ENCODE results near the gene RAB3C. TPM values are rescaled to one million over a fixed set of nuclear protein-coding genes. Genes with fewer than 3 reads are reported as not detected.
A peak's percentile ranks its signal among the peaks of the same experiment; 100 is the strongest.

RAB3C gene
- total RNA-seq, 2 experiments from 2014 or later: not detected

DNA sequence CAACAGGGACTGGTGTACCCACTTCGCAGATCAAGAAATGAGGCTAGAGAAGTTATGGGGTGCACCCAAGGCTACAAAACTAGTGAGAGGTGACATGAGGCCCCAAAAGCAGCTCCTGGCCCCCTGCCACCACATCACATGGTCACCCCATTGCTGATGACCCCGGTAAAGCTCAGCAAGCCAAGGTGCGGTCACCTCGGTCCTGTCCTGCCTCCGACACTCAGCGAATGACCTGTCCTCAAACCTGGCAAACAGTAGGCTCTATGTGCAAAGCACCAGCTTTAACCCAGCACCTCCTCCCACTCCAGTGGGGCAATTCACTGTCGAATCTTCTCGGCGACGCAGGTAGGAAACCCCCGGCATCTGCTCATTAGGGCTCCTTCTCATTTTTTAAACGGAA is 307.4 kb downstream of the RAB3C start:
- Histone ChIP-seq H3K9me3 (ENCODE audit: control insufficient read depth in 1 of 2, insufficient read depth in 1 of 2, low read length in 2 of 2) (no peaks in the 10 kb centered on the region), H3K4me3 (ENCODE audit: low read length) (no peak overlapping the region), H3K27ac (ENCODE audit: low read depth in 1 of 2, low read length in 2 of 2) (no peak overlapping the region), H3K36me3 (ENCODE audit: insufficient read depth, low read length) (no peaks in the 10 kb centered on the region), H3K27me3 (ENCODE audit: control insufficient read depth in 1 of 2, insufficient read depth in 2 of 2, low read length in 2 of 2) (no peaks in the 10 kb centered on the region), H3K4me1 (ENCODE audit: insufficient read depth, low read length) (peaks cover 22% of the 10 kb centered on the region)
- DNase-seq (no peak), ATAC-seq (ENCODE audit: poor library complexity) (no peak)
- Mint-ChIP-seq H3K9me3 (no peaks in the 10 kb centered on the region), H3K27ac (no peak overlapping the region), H3K4me3 (no peak overlapping the region), H3K27me3 (no peaks in the 10 kb centered on the region), H3K4me1 (ENCODE audit: low read depth) (peaks cover 35% of the 10 kb centered on the region), H3K36me3 (ENCODE audit: low read depth) (no peaks in the 10 kb centered on the region)
- CTCF ChIA-PET: no interaction called here
- intact Hi-C loops (cut with DNase I, micrococcal nuclease): loop anchor here in 1 of 2 experiments (2.0 kb wide), 1 partner anchor 117 kb away; no protein-coding TSS in a partner anchor
- TF ChIP-seq, protein P1, sequence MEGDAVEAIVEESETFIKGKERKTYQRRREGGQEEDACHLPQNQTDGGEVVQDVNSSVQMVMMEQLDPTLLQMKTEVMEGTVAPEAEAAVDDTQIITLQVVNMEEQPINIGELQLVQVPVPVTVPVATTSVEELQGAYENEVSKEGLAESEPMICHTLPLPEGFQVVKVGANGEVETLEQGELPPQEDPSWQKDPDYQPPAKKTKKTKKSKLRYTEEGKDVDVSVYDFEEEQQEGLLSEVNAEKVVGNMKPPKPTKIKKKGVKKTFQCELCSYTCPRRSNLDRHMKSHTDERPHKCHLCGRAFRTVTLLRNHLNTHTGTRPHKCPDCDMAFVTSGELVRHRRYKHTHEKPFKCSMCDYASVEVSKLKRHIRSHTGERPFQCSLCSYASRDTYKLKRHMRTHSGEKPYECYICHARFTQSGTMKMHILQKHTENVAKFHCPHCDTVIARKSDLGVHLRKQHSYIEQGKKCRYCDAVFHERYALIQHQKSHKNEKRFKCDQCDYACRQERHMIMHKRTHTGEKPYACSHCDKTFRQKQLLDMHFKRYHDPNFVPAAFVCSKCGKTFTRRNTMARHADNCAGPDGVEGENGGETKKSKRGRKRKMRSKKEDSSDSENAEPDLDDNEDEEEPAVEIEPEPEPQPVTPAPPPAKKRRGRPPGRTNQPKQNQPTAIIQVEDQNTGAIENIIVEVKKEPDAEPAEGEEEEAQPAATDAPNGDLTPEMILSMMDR (IDR thresholded peaks at IDR 0.05): no peak
- POLR2A ChIA-PET: no interaction called here

DNA sequence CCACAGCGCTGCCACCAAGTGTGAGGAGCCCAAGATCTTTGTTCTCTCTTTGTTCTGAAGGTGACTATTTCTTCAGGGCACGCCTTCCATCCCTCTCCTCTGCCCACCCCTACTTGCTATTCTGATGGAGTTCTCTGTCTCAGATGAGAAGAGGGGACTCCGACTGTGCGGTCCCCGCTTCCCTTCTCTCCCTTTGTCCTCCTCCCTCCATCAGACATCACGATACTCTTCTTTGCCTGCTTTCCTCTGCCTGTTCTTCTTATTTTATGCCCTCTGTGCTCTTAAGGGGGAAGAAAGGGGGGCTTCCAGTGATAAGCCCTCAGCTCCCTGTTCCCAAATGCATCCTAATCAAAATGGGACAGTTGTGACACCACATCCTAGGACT is 307.8 kb downstream of the RAB3C start:
- ChIA-PET CTCF (interaction anchor here (1.1 to 1.6 kb wide), 3 partner anchors 10 to 477 kb away, joined by 4 to 5 read pairs (median 4); no protein-coding TSS in a partner anchor), POLR2A (no interaction called here)
- intact Hi-C loops (cut with DNase I, micrococcal nuclease): loop anchor here (1.0 to 2.0 kb wide), 2 partner anchors 116 to 284 kb away; no protein-coding TSS in a partner anchor
- no peak for DNase-seq
- Mint-ChIP-seq H3K36me3 (ENCODE audit: low read depth) (no peaks in the 10 kb centered on the region), H3K4me3 (no peak overlapping the region), H3K27ac (no peak overlapping the region), H3K4me1 (ENCODE audit: low read depth) (peaks cover 35% of the 10 kb centered on the region), H3K9me3 (no peaks in the 10 kb centered on the region), H3K27me3 (no peaks in the 10 kb centered on the region)
- Histone ChIP-seq H3K27me3 (ENCODE audit: control insufficient read depth in 1 of 2, insufficient read depth in 2 of 2, low read length in 2 of 2) (no peaks in the 10 kb centered on the region), H3K4me1 (ENCODE audit: insufficient read depth, low read length) (peaks cover 22% of the 10 kb centered on the region), H3K9me3 (ENCODE audit: control insufficient read depth in 1 of 2, insufficient read depth in 1 of 2, low read length in 2 of 2) (no peaks in the 10 kb centered on the region), H3K36me3 (ENCODE audit: insufficient read depth, low read length) (no peaks in the 10 kb centered on the region), H3K4me3 (ENCODE audit: low read length) (no peak overlapping the region), H3K27ac (ENCODE audit: low read depth in 1 of 2, low read length in 2 of 2) (no peak overlapping the region)
- no peak for ATAC-seq (ENCODE audit: poor library complexity)
- TF ChIP-seq, protein P1 (IDR thresholded peaks at IDR 0.05): no peak

DNA sequence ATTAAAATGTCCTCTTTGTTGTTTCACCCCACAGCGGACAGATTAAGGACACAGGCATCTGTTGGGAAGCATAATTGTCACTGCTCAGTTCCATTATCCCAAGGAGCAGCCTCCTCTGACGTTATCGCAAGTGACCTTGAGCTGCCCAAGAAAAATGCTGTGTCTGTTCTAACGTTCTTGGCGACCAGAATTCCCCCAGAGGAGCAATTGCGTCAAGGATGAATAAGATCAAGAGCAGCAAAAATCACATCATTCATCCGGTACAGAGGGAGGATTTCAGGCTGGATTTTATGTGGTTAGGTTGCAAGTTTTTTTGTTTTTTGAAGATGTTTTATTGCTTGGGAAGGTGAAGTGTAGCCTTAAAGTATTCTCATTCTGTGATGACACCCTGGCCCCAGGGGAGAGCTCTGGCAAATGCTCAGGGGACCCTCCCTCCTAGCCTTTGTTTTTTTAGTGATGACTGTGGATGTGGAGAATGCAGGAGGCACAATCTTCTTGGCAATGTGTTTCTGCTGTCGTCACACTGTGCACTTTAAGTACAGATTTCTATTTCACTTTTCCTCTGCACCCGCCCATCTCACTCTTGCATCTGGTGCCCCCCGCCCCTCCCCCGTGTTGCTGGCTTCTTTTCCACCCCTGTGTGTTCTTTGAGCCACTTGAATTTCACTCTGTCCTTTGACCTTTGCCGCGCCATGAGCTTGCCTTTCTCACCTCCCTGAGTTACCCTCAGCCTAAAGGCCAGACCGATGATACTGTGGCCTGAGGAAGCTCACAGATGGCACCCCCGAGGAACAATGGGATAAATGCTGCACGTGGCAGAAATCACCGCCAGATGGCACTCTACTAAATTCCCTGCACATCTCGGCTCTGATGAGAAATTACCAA is 308.5 kb downstream of the RAB3C start:
- no peaks in the 10 kb centered on the region for H3K36me3 Mint-ChIP-seq (ENCODE audit: low read depth)
- no peak overlapping the region for H3K27ac ChIP-seq (ENCODE audit: low read depth in 1 of 2, low read length in 2 of 2)
- H3K9me3 Mint-ChIP-seq: no peaks in the 10 kb centered on the region
- CTCF ChIA-PET: interaction anchor here (0.7 to 1.6 kb wide), 6 partner anchors 10 to 477 kb away, joined by 3 to 10 read pairs (median 4); no protein-coding TSS in a partner anchor
- H3K36me3 ChIP-seq (ENCODE audit: insufficient read depth, low read length): no peaks in the 10 kb centered on the region
- no peak overlapping the region for H3K4me3 Mint-ChIP-seq
- H3K4me3 ChIP-seq (ENCODE audit: low read length): no peak overlapping the region
- POLR2A ChIA-PET: no interaction called here
- no peaks in the 10 kb centered on the region for H3K9me3 ChIP-seq (ENCODE audit: control insufficient read depth in 1 of 2, insufficient read depth in 1 of 2, low read length in 2 of 2)
- H3K4me1 Mint-ChIP-seq (ENCODE audit: low read depth): peaks cover 34% of the 10 kb centered on the region
- ATAC-seq (ENCODE audit: poor library complexity) (peak; percentile 59), DNase-seq (peak; percentile 34 to 79 (median 56))
- no peaks in the 10 kb centered on the region for H3K27me3 Mint-ChIP-seq
- TF ChIP-seq, protein P1 (IDR thresholded peaks at IDR 0.05): peak; percentile 81
- H3K27ac Mint-ChIP-seq: no peak overlapping the region
- no peaks in the 10 kb centered on the region for H3K27me3 ChIP-seq (ENCODE audit: control insufficient read depth in 1 of 2, insufficient read depth in 2 of 2, low read length in 2 of 2)
- intact Hi-C loops (cut with DNase I, micrococcal nuclease): loop anchor here (1.0 to 2.0 kb wide), 2 partner anchors 115 to 283 kb away; no protein-coding TSS in a partner anchor
- H3K4me1 ChIP-seq (ENCODE audit: insufficient read depth, low read length): peaks cover 21% of the 10 kb centered on the region

All from CD4-positive, alpha-beta T cell (primary cell).